HPDE6-E6E7 (cell line): ENCODE data around the gene EPS8L2.
"Not testable (repeated sequence)": the region's sequence is repeated elsewhere in the genome, so short reads cannot be mapped to it uniquely, and the experiment has no call there.

ENCODE experiments used
- DNase-seq: peaks from one replicate; pipeline ENCODE4 v3.0.0; 2011; ENCODE audit warnings: missing footprints; ENCODE audit errors: extremely low spot score

Gene EPS8L2

GRCh38 chr11:690244-690643 is 15.8 kb upstream of the EPS8L2 start:
- DNase-seq, result not testable (repeated sequence)

DNA sequence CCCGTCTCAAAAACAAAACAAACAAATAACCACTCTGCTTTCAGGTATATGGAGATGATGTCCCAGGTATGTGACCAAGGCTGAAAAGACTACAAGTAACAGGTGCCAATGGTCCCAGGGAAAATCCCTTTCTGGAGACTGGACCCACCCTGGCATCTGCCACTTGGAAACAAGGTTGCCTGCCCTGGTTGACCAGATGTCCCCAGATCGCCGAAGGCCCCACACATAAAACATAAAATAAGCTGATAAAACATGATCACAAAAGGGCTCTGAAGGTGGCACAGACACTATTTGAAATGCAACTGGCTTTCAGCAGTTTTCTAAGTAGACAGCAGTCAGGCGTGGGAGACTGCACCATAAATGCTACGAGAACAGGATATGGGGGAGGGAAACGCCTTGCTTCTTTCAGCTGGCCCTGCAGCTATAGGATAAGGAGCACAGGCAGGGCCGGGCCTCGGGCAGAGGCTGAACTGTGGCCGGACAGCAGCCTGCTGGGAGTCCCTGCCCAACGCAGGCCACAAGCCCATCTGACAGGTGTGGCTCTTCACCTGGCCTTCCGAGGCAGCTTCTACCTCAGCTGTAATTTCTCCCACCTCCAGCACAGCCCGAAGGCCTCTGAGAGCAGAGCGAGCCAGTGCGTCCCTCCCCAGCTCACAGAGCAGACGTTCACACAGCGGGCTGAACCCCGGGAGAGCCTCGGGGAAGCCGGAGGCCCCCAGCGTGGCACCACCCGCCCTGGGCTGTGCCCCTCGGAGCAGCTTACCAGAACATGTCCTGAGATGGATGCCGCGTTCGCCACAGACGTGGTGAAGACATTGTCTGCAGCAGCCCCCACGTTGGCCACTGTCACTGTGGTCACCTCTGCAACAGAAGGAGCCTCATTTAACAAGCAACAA is 15.0 kb upstream of the EPS8L2 start:
- DNase-seq, result no peak

- DNase-seq, result no peak
Observed at GRCh38 chr11:691710-692590, 14.1 kb upstream of the EPS8L2 start.

DNA sequence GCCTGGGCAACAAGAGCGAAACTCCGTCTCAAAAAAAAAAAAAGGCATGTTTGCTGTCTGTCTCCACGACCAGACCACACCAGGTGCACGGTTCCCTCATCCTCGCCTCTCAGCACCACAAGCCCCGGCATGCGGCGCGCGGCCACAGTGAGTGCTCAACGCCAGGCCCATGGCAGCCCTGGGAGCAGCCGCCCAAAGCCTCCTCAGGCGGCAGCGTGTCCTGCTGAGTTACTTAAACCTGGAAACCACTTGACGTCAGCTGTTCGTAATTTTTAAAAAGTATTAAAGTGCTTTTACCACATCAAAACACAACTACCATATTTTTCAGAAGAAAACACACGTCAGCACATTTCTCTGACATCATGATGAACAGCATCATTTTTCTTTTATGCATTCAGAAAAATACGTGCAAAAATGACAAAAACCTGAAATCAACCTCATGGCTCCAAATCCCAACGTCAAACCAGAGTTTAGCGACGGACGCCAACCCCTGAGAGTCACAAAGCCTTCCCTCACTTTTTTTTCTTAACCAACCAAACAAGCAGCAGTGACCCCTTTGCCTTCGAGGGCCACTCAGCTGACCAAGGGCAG is 13.1 kb upstream of the EPS8L2 start:
- DNase-seq, result no peak

DNA sequence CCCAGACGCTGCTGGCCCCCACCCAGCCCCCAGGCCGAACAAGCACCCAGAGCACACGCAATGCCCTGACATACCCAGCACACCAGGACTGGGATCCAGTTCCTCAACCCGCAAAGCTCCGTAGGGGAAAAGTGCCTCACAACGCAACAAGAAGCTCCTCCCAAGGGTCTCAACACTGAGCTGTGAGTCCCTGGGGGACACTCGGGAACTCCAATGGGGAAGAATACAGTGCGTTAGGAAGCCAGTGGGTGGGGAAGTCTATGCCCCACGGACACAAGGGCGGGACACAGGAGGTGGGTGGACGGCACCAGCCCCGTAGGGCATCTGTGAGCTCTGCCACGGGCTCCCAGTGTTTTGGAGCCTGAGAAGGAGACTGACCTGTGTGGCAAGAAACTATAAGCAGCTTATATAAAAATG is 12.6 kb upstream of the EPS8L2 start:
- no peak for DNase-seq

DNA sequence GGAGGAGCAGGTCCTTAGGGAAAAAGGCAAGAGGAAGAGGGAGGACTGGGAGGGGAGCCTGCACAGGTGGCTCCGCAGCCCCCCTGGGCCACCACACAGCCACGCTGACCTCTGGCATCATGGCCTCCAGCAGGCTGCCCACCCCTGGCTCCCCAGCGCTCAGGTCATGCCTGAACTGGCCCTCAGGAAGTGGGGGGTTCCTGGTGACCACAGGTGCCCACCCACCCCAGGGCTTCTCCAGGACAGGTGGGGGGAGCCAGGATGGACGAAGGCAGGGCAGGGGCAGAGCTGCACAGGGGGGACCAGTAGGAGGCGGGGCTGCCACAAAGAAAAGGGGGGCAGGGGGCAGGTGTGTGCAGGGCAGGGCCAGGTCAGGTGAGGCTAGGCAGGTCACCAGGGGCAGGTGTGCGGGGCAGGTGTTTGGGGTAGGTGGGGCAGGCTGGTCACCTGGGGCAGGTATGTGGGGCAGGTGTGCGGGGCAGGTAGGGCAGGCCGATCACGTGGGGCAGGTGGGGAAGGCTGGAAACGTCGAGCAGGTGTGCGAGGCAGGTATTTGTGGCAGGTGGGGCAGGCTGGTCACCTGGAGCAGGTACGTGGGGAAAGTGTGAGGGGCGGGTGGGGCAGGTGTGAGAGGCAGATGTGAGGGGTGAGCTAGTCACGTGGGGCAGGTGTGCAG is 12.0 kb upstream of the EPS8L2 start:
- DNase-seq, result no peak

- no peak for DNase-seq
Observed at GRCh38 chr11:694563-695287, 11.3 kb upstream of the EPS8L2 start, which contains the start of gene DEAF1. TSS of gene DEAF1 (minus strand) at chr11:695222. CDS start at chr11:695047, 175 bp downstream.

DNA sequence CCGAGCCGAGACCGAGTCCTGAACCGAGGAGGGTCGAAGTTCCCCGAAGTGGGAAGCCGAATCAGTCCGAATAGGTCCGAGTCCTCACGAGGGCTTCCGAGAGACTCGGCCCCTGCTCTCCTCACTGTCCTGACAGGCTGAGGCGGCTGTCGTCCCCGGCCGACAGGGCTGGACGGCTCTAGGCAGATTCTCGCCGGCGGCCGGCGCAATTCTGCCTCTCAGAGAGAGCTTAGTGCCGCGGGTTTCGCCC is 10.8 kb upstream of the EPS8L2 start:
- DNase-seq, result no peak

DNA sequence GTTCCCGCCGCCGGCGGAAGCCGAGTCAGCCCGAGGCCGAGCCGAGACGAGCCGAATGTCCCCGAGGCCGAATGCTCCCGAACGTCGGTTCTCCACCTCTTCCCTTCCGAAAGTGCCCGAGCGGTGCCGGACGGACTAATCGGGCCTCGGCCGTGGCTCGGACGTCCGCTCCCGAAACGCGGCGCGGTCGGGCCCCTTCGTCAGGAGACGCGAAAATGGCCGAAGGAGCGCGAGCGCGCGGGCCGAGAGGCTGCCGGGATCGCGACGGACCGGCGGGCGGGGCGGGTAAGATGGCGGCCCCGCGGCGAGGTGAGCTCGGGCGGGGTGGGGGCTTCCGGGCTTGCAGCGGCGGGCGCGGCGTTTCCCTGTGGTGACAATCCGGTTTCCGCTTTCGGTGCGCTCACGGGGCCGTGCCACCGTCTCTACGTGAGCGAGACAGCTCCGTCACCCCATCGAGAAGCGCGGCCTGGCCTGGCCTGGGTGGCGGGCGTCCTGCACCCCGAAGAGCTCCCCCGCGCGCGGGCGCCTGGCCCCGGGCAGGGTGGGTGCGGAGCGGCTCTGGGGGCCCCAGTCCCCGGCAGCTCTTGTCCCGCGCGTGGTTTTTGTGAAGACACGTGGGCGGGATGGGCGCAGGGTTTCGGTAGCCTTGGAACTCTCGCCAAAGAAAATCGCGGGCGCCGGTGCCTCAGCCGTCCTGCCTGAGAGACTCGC is 10.3 kb upstream of the EPS8L2 start, which contains the start of gene TMEM80:
TSS of gene TMEM80 (plus strand) at position 279 of the 711 bp plus-strand sequence. CDS start at position 291, 12 bp downstream.
- DNase-seq, result no peak

- no peak for DNase-seq
Observed at GRCh38 chr11:696955-697491, 9.0 kb upstream of the EPS8L2 start.

GRCh38 chr11:697811-698311 is 8.2 kb upstream of the EPS8L2 start:
- DNase-seq, result no peak

DNA sequence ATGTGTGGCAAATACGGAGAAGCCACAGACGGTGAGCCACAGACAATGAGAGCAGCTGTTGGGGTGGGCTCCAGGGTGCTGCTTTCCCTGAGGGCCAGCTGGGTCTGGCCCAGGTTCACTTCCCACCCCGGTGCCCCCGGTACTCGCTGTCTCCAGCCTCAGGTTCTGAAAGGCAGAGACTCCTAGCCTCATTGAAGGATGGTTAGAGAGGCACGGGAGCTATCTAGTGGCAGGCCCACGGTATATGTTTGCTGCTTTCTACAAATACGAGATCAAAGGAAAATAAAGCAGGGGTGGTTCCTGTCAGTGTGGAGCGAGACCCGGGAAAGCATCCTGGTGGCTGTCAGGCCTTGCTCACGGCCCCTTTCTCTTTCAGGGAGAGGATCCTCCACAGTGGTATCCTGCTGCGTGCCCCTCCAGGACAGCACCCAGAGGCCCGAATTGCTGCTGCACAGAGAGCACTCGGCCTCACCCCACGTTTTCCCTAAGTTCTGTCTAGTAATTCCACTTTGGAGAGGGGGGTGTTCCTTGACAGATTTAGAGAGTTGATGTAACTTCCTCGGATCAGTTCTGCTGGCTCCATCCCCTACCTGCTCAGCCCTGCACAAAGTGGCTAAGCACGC is 7.4 kb upstream of the EPS8L2 start:
- no peak for DNase-seq

DNA sequence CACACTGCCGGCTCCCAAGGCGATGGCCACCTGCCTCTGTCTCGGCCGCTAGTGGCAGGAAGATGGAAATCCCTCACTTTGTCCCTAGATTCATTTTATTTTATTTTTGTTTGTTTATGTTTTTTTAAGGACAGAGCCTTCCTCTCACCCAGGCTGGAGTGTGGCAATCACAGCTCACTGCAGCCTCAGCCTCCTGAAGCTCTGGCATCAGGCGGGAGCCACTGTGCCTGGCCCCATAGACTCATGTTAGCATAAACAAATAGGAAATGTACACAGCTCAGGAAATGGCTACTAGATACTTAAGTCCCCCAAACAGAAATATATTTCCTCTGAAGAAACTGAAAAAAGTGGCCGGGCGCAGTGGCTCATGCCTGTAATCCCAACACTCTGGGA is 6.9 kb upstream of the EPS8L2 start:
- no peak for DNase-seq

DNA sequence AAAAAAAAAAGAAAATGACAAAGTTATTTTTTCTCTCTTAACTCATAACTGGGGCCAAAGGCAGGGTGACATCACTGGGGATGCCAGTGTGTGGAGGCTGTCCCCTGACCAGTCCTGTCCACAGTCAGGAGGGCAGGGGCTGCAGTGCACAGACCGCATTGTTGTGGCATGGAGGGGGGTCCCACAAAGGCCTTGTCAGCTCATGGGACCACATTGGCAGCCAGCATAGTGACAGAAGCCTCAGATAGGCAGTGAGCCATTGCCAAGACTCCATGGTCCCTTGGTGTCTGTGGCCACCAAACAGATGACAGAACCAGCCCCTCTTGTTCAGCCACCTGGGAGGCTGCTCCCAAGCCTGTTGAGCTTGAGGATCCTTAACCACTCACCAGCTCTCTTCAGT is 6.3 kb upstream of the EPS8L2 start:
- DNase-seq, result no peak

DNA sequence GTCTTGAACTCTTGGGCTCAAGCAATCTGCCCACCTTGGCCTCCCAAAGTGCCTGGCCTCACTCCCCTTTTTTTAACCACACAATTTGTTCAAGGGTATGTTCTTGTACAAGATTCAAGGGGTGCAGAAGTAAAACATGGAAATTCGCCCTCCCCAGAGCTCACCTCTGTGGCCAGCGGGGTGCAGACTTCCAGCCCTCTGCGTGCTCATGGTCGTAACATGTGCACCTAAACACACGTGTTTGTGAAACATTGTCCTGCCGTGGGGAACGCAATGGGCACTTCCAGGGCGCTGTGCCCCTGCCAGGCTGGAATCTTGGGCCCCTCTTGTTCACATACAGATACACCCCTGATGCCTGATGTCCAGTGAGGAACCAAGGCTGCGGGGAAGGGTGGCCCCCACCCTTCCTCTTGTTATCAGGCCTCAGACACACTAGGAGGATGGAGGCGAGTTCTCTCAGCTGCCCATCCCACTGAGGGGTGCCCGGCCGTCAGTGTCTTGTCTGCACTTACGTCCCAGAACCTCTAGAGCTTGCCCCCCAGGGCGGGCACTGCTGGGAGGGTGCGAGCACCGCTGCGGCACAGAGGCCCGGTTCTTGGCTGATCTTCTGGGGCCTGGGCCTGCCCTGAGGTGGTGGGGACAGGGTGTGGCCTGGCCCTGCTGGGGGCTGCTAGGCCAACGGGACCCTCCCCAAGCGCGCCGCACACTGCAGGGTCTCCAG is 4.1 kb upstream of the EPS8L2 start:
- DNase-seq, result no peak

GRCh38 chr11:702462-703461 is 3.3 kb upstream of the EPS8L2 start:
- DNase-seq, result no peak

GRCh38 chr11:703506-703905 is 2.5 kb upstream of the EPS8L2 start:
- DNase-seq, result no peak

- DNase-seq, result no peak
Observed at GRCh38 chr11:704228-704674, 1.8 kb upstream of the EPS8L2 start.
